Fibroblast of lung (primary cell): ENCODE results near the gene ATF4. TPM values are rescaled to one million over a fixed set of nuclear protein-coding genes. Genes with fewer than 3 reads are reported as not detected.

Source experiments
- DNase-seq, 2 donors: peaks; one replicate each; pipeline versions ENCODE4 v3.0.0 to v3.0.0-alpha.2; 2010; ENCODE audit warnings: low read depth in 2 of 2
- H2AFZ ChIP-seq: 2 replicates; pipeline ENCODE4 v1.5.1; 2012; ENCODE audit warnings: low read length, control low read depth, inconsistent platforms
- H3K27ac ChIP-seq: 2 replicates; pipeline ENCODE4 v1.5.1; 2011; ENCODE audit warnings: low read length, control low read depth; ENCODE audit not compliant: insufficient read depth
- H3K27me3 ChIP-seq: 2 replicates; pipeline ENCODE4 v1.5.1; 2011; ENCODE audit warnings: mild to moderate bottlenecking, low read length; ENCODE audit not compliant: control insufficient read depth, insufficient read depth
- H3K36me3 ChIP-seq: 2 replicates; pipeline ENCODE4 v1.5.1; 2011; ENCODE audit warnings: low read length; ENCODE audit not compliant: control insufficient read depth, insufficient read depth
- H3K4me1 ChIP-seq: 2 replicates; pipeline ENCODE4 v1.5.1; 2011; ENCODE audit warnings: low read length; ENCODE audit not compliant: control insufficient read depth, insufficient read depth; ENCODE audit errors: extremely low read depth
- H3K4me2 ChIP-seq: 2 replicates; pipeline ENCODE4 v1.5.1; 2011; ENCODE audit warnings: low read length, control low read depth; ENCODE audit not compliant: insufficient read depth; ENCODE audit errors: extremely low read depth
- H3K4me3 ChIP-seq, 4 experiments: fragments of 200-600 bp in 1 of 4; sonication (generic) in 1 of 4; replicated peaks in 1 of 4; 2 replicates each; pipeline ENCODE4 v1.5.1; 2011 to 2016; ENCODE audit warnings: low read length in 4 of 4, low read depth in 3 of 4, mild to moderate bottlenecking in 3 of 4, control low read depth in 2 of 4, inconsistent platforms in 1 of 4, mixed read lengths in 1 of 4; ENCODE audit not compliant: insufficient read depth in 1 of 4; ENCODE audit errors: control extremely low read depth in 1 of 4
- H3K79me2 ChIP-seq: 2 replicates; pipeline ENCODE4 v1.5.1; 2012; ENCODE audit warnings: mild to moderate bottlenecking, low read length, inconsistent platforms; ENCODE audit not compliant: control insufficient read depth, insufficient read depth
- H3K9ac ChIP-seq: 2 replicates; pipeline ENCODE4 v1.5.1; 2011; ENCODE audit warnings: mild to moderate bottlenecking, low read length, control low read depth; ENCODE audit not compliant: insufficient read depth
- H3K9me3 ChIP-seq: 2 replicates; pipeline ENCODE4 v1.5.1; 2012; ENCODE audit warnings: low read depth, low read length; ENCODE audit not compliant: control insufficient read depth, insufficient read depth
- H4K20me1 ChIP-seq: 2 replicates; pipeline ENCODE4 v1.5.1; 2011; ENCODE audit warnings: low read length; ENCODE audit not compliant: control insufficient read depth, insufficient read depth; ENCODE audit errors: extremely low read depth
- CTCF ChIP-seq, 2 donors: IDR thresholded peaks in 1 of 2; conservative IDR thresholded peaks in 1 of 2; 1 replicate in 1 of 2; 2 replicates in 1 of 2; pipeline ENCODE4 v1.5.1; 2011 to 2012; ENCODE audit warnings: low read length in 2 of 2, control low read depth in 1 of 2, inconsistent platforms in 1 of 2, low read depth in 1 of 2, mild to moderate bottlenecking in 1 of 2
- EZH2 ChIP-seq: IDR thresholded peaks from 2 replicates; pipeline ENCODE4 v1.5.1; 2012; ENCODE audit warnings: low read length, control low read depth, mild to moderate bottlenecking; ENCODE audit errors: missing control alignments
- polyA plus RNA-seq, 2 donors: library from polyadenylated mRNA; depleted of rRNA in 1 of 2; stranded (reverse) in 1 of 2; unstranded in 1 of 2; fragments of >200 nt; gene quantifications; 2 replicates each; pipeline ENCODE4 v1.2.1, GENCODE V29; 2011 to 2012; ENCODE audit warnings: missing spikeins in 1 of 2
- total RNA-seq: library from RNA; depleted of rRNA; stranded (reverse); fragments of >200 nt; gene quantifications from 2 replicates; pipeline ENCODE4 v1.2.1, GENCODE V29; 2014

ATF4 gene
- total and polyA plus RNA-seq, 2 donors (not counting 1 experiment from before 2014, with no cell fraction given): 546 to 555 TPM

- H3K36me3 ChIP-seq: peaks cover 27% of the 10 kb centered on the region
- DNase-seq: no peak
- H3K79me2 ChIP-seq: peaks cover 18% of the 10 kb centered on the region
These were observed 8.3 kb upstream of the ATF4 start for GRCh38 chr22:39512026-39512425.

GRCh38 chr22:39513791-39514190 is 6.6 kb upstream of the ATF4 start:
- Histone ChIP-seq H3K4me1 (peaks cover 3% of the 10 kb centered on the region), H2AFZ (no peak overlapping the region), H3K79me2 (peaks cover 11% of the 10 kb centered on the region), H3K27ac (no peak overlapping the region), H3K9me3 (no peaks in the 10 kb centered on the region), H3K9ac (no peak overlapping the region), H4K20me1 (no peaks in the 10 kb centered on the region), H3K27me3 (no peaks in the 10 kb centered on the region), H3K36me3 (peaks cover 24% of the 10 kb centered on the region), H3K4me3 (no peak overlapping the region), H3K4me2 (no peak overlapping the region)
- no peak for DNase-seq
- no peak for TF ChIP-seq EZH2
- TF ChIP-seq CTCF (conservative IDR thresholded peaks at IDR 0.05 in 1 of 2, IDR thresholded peaks at IDR 0.05 in 1 of 2; ENCODE audit: low read depth in 1 of 2, low read length in 2 of 2): no peak

More at GRCh38 chr22:39512026-39512425, 8.3 kb upstream of the ATF4 start:
- no peaks in the 10 kb centered on the region for H4K20me1 ChIP-seq
- H3K27me3 ChIP-seq: no peaks in the 10 kb centered on the region
- H3K4me3 ChIP-seq: no peak overlapping the region
- H2AFZ ChIP-seq: no peak overlapping the region
- H3K27ac ChIP-seq: no peak overlapping the region
- H3K9me3 ChIP-seq: no peaks in the 10 kb centered on the region
- no peaks in the 10 kb centered on the region for H3K4me1 ChIP-seq
- no peak overlapping the region for H3K9ac ChIP-seq
- no peak overlapping the region for H3K4me2 ChIP-seq
- no peak for TF ChIP-seq EZH2
- TF ChIP-seq CTCF (conservative IDR thresholded peaks at IDR 0.05 in 1 of 2, IDR thresholded peaks at IDR 0.05 in 1 of 2; ENCODE audit: low read depth in 1 of 2, low read length in 2 of 2): no peak

- Histone ChIP-seq H2AFZ (no peak overlapping the region), H3K4me3 (no peak overlapping the region), H4K20me1 (no peaks in the 10 kb centered on the region), H3K9ac (no peak overlapping the region), H3K79me2 (peaks cover 7% of the 10 kb centered on the region), H3K4me1 (peaks cover 5% of the 10 kb centered on the region), H3K4me2 (no peak overlapping the region), H3K27ac (no peak overlapping the region), H3K27me3 (no peaks in the 10 kb centered on the region), H3K9me3 (no peaks in the 10 kb centered on the region), H3K36me3 (peaks cover 24% of the 10 kb centered on the region)
- TF ChIP-seq EZH2: no peak
- TF ChIP-seq CTCF (conservative IDR thresholded peaks at IDR 0.05 in 1 of 2, IDR thresholded peaks at IDR 0.05 in 1 of 2; ENCODE audit: low read depth in 1 of 2, low read length in 2 of 2): peak; percentile 68 to 81
- DNase-seq: no peak
These were observed 5.9 kb upstream of the ATF4 start for GRCh38 chr22:39514373-39514973.
